CD14-positive monocyte (primary cell): ENCODE results near the gene AGPAT2. TPM values are rescaled to one million over a fixed set of nuclear protein-coding genes. Genes with fewer than 3 reads are reported as not detected.

Experiments used
- DNase-seq, 3 donors: peaks; one replicate each; pipeline ENCODE4 v3.0.0-alpha.2; 2011 to 2022
- H2AFZ ChIP-seq: 2 replicates; pipeline ENCODE4 v1.6.0; 2012; ENCODE audit warnings: mild to moderate bottlenecking, low read depth, low read length, inconsistent platforms; ENCODE audit not compliant: insufficient read depth, poor library complexity, severe bottlenecking
- H3K27ac ChIP-seq, 2 donors: 1 replicate in 1 of 2; 2 replicates in 1 of 2; pipeline ENCODE4 v1.5.1; 2012 to 2013; ENCODE audit warnings: low read length in 2 of 2, control low read depth in 1 of 2, inconsistent platforms in 1 of 2, low read depth in 1 of 2, mild to moderate bottlenecking in 1 of 2
- H3K27me3 ChIP-seq, 2 donors: one replicate each; pipeline versions ENCODE4 v1.6.0 to v1.6.1; 2011 to 2013; ENCODE audit warnings: low read length in 2 of 2; ENCODE audit not compliant: control insufficient read depth in 2 of 2, insufficient read depth in 2 of 2
- H3K36me3 ChIP-seq, 2 donors: replicated peaks in 1 of 2; 1 replicate in 1 of 2; 2 replicates in 1 of 2; pipeline versions ENCODE4 v1.5.1 to v1.6.1; 2012 to 2013; ENCODE audit warnings: low read length in 2 of 2, control low read depth in 1 of 2, inconsistent platforms in 1 of 2, mild to moderate bottlenecking in 1 of 2; ENCODE audit not compliant: insufficient read depth in 2 of 2, control insufficient read depth in 1 of 2
- H3K4me1 ChIP-seq, 2 donors: 1 replicate in 1 of 2; 2 replicates in 1 of 2; pipeline versions ENCODE4 v1.5.1 to v1.6.1; 2012 to 2013; ENCODE audit warnings: low read length in 2 of 2, control low read depth in 1 of 2, inconsistent platforms in 1 of 2, mild to moderate bottlenecking in 1 of 2, moderate library complexity in 1 of 2; ENCODE audit not compliant: insufficient read depth in 2 of 2, control insufficient read depth in 1 of 2
- H3K4me2 ChIP-seq: replicated peaks from 2 replicates; pipeline ENCODE3; 2012; ENCODE audit warnings: low read length, moderate library complexity, mild to moderate bottlenecking; ENCODE audit not compliant: poor library complexity, severe bottlenecking; ENCODE audit errors: extremely low read depth
- H3K4me3 ChIP-seq, 3 experiments: fragments of 200-600 bp in 1 of 3; sonication (generic) in 1 of 3; replicated peaks in 1 of 3; 1 replicate in 2 of 3; 2 replicates in 1 of 3; pipeline ENCODE4 v1.5.1; 2011 to 2013; ENCODE audit warnings: low read length in 3 of 3, mild to moderate bottlenecking in 3 of 3, control low read depth in 2 of 3, low read depth in 2 of 3, inconsistent platforms in 1 of 3, moderate library complexity in 1 of 3
- H3K79me2 ChIP-seq: 2 replicates; pipeline ENCODE4 v1.6.0; 2012; ENCODE audit warnings: mild to moderate bottlenecking, control low read depth, inconsistent platforms, low read length, moderate library complexity; ENCODE audit not compliant: insufficient read depth
- H3K9ac ChIP-seq: 2 replicates; pipeline ENCODE4 v1.6.0; 2017; ENCODE audit warnings: low read length, mild to moderate bottlenecking; ENCODE audit not compliant: insufficient read depth, poor library complexity, severe bottlenecking
- H3K9me3 ChIP-seq, 2 donors: replicated peaks in 1 of 2; 1 replicate in 1 of 2; 2 replicates in 1 of 2; pipeline versions ENCODE4 v1.5.1 to v1.6.1; 2012 to 2013; ENCODE audit warnings: low read length in 2 of 2, control low read depth in 1 of 2; ENCODE audit not compliant: control insufficient read depth in 1 of 2, insufficient read depth in 1 of 2
- H4K20me1 ChIP-seq: 2 replicates; pipeline ENCODE4 v1.6.0; 2012; ENCODE audit warnings: mild to moderate bottlenecking, low read length, control low read depth, moderate library complexity; ENCODE audit not compliant: insufficient read depth
- H3K27ac Mint-ChIP-seq, 7 donors: one replicate each; pipeline ENCODE4 v1.8.0; 2020; ENCODE audit warnings: mild to moderate bottlenecking in 7 of 7, mixed read lengths in 7 of 7, moderate library complexity in 6 of 7, inconsistent platforms in 2 of 7
- H3K27me3 Mint-ChIP-seq, 3 donors: one replicate each; pipeline ENCODE4 v1.8.0; 2021 to 2022; ENCODE audit warnings: low read depth in 3 of 3, mild to moderate bottlenecking in 3 of 3, mixed read lengths in 3 of 3, moderate library complexity in 3 of 3, inconsistent platforms in 1 of 3
- H3K36me3 Mint-ChIP-seq, 2 donors: one replicate each; pipeline ENCODE4 v1.8.0; 2020; ENCODE audit warnings: mixed read lengths in 2 of 2, inconsistent platforms in 1 of 2, mild to moderate bottlenecking in 1 of 2
- H3K4me1 Mint-ChIP-seq: one replicate; pipeline ENCODE4 v1.8.0; 2020; ENCODE audit warnings: mild to moderate bottlenecking, mixed read lengths
- H3K4me3 Mint-ChIP-seq, 2 donors: one replicate each; pipeline ENCODE4 v1.8.0; 2020; ENCODE audit warnings: mild to moderate bottlenecking in 2 of 2, mixed read lengths in 2 of 2, moderate library complexity in 1 of 2
- H3K9me3 Mint-ChIP-seq, 7 donors: one replicate each; pipeline ENCODE4 v1.8.0; 2020 to 2022; ENCODE audit warnings: mixed read lengths in 7 of 7, mild to moderate bottlenecking in 6 of 7, moderate library complexity in 6 of 7, inconsistent platforms in 2 of 7
- CTCF ChIP-seq: fragments of 200-600 bp; IDR thresholded peaks from one replicate; pipeline ENCODE4 v1.8.0; 2022; ENCODE audit warnings: antibody characterized with exemption, mild to moderate bottlenecking
- WGBS: methylation state at CpG from one replicate; pipeline ENCODE4 v1.1.5; 2013; ENCODE audit warnings: missing lambda C conversion rate; ENCODE audit not compliant: insufficient coverage; 5-methylcytosine and 5-hydroxymethylcytosine counted together
- intact Hi-C, 2 donors: fragments of 100-400 bp; cut with micrococcal nuclease; formaldehyde crosslinking; loops; one replicate each; pipeline versions ENCODE4 v1.15.0 to v1.15.1; 2023
- polyA plus RNA-seq, 3 donors: library from polyadenylated mRNA; depleted of rRNA in 1 of 3; unstranded in 2 of 3; stranded (reverse) in 1 of 3; fragments of 300-500 nt in 2 of 3; fragments of >200 nt in 1 of 3; fragmentation: Illumina TruSeq in 2 of 3; gene quantifications; 1 replicate in 2 of 3; 2 replicates in 1 of 3; pipeline ENCODE4 v1.2.3, GENCODE V29; 2012 to 2021

The AGPAT2 gene
- polyA plus RNA-seq, 3 donors: 80.1 to 139 (median 116) TPM

- Mint-ChIP-seq H3K27ac (peak overlapping the region in 3 of 7 donors; percentile 3 to 45 (median 36)), H3K9me3 (no peaks in the 10 kb centered on the region), H3K27me3 (peaks cover 2 to 11% (median 5%) of the 10 kb centered on the region in 3 donors), H3K4me1 (peaks cover 15% of the 10 kb centered on the region), H3K36me3 (peaks cover 18 to 38% of the 10 kb centered on the region in 2 donors), H3K4me3 (no peak overlapping the region)
- H4K20me1 ChIP-seq: peaks cover 81% of the 10 kb centered on the region
- H3K9me3 ChIP-seq: no peaks in the 10 kb centered on the region
- H2AFZ ChIP-seq: no peak overlapping the region
- no peak for DNase-seq
- H3K4me1 ChIP-seq: peaks cover 20 to 21% of the 10 kb centered on the region in 2 donors
- H3K9ac ChIP-seq: no peak overlapping the region
- no peak overlapping the region for H3K27ac ChIP-seq
- no peak overlapping the region for H3K4me3 ChIP-seq
- WGBS: 63% methylated on average over 7 of the region's 11 CpGs
- peaks cover 0 to 6% of the 10 kb centered on the region in 2 donors for H3K27me3 ChIP-seq
- no peak for TF ChIP-seq CTCF
- peaks cover 20% of the 10 kb centered on the region for H3K79me2 ChIP-seq
- peaks cover 40 to 47% of the 10 kb centered on the region in 2 donors for H3K36me3 ChIP-seq
- H3K4me2 ChIP-seq: no peak overlapping the region
- intact Hi-C loops: no loop called here
Measured at GRCh38 chr9:136674786-136675349, 12.4 kb downstream of the AGPAT2 start.

DNA sequence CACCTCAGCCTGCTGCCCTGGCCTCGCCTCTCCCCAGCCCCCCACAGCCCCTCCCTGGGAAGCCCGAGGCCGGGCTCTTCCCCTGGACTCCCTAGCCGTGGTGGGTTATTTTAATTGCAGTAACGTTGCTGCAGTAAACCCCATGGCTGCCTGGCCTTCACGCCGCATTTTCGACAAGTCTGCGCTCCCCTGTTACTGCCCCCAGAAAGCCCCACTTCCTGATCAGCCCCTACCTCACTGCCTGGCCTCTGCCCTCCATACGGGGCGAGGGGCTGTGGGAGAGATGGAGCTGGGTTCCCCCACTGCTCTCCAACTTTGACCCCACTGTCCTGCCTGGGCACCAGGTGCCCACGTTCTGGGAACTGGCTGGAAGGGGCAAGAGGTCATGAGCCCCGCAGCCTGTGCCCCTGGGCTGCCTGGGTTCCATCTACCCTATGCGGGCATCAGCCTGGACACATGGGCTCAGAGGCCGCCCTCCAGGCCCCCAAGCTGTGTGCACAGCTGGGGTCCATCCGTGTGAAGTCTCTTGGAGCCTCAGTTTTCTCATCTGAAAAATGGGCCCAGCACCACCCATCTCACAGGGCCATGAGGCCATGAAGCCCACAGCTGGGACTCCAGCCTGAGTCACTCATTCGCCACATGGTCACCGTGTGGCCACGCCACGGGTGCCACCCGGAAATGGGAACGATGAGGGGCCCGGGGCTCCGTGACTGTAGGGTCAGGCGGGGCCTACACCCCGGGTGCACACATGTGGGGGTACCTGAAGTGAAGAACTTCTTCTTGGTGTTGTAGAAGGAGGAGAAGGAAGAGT lies 13.1 kb downstream of the AGPAT2 start:
- Histone ChIP-seq H3K9ac (no peak overlapping the region), H3K27ac (no peak overlapping the region), H3K9me3 (no peaks in the 10 kb centered on the region), H3K4me1 (peaks cover 13 to 15% of the 10 kb centered on the region in 2 donors), H4K20me1 (peaks cover 74% of the 10 kb centered on the region), H3K36me3 (peaks cover 40 to 47% of the 10 kb centered on the region in 2 donors), H3K4me3 (no peak overlapping the region), H2AFZ (no peak overlapping the region), H3K27me3 (peaks cover 0 to 13% of the 10 kb centered on the region in 2 donors), H3K79me2 (peaks cover 19% of the 10 kb centered on the region), H3K4me2 (no peak overlapping the region)
- Mint-ChIP-seq H3K36me3 (peaks cover 18 to 38% of the 10 kb centered on the region in 2 donors), H3K4me3 (no peak overlapping the region), H3K4me1 (peaks cover 8% of the 10 kb centered on the region), H3K27ac (peak overlapping the region in 4 of 7 donors; percentile 15 to 60 (median 42)), H3K27me3 (peaks cover 2 to 16% (median 8%) of the 10 kb centered on the region in 3 donors), H3K9me3 (no peaks in the 10 kb centered on the region)
- no peak for DNase-seq
- intact Hi-C loops: no loop called here
- no peak for TF ChIP-seq CTCF
- WGBS: 81% methylated on average over 14 of the region's 26 CpGs
